Sigmoid colon (tissue), 4 donors: ENCODE measurements around the gene ZNF253.

Experiments used
- CTCF ChIP-seq, 4 experiments: fragments of 450-650 bp in 3 of 4; fragments of 200-600 bp in 1 of 4; IDR thresholded peaks; one replicate each; pipeline ENCODE4 v1.5.1; 2016 to 2019; ENCODE audit warnings: antibody characterized with exemption in 4 of 4, mild to moderate bottlenecking in 3 of 4, moderate library complexity in 2 of 4
- EP300 ChIP-seq, 4 donors: sonication (generic); formaldehyde crosslinking; IDR thresholded peaks; one replicate each; pipeline ENCODE4 v1.6.1; 2017; ENCODE audit warnings: antibody characterized with exemption in 4 of 4
- POLR2A ChIP-seq, 2 donors: fragments of 450-650 bp; IDR thresholded peaks; one replicate each; pipeline ENCODE4 v1.6.1; 2016; ENCODE audit warnings: antibody characterized with exemption in 2 of 2, mild to moderate bottlenecking in 2 of 2, moderate library complexity in 2 of 2
- POLR2AphosphoS5 ChIP-seq, 4 donors: sonication (generic); formaldehyde crosslinking; IDR thresholded peaks; one replicate each; pipeline ENCODE4 v1.6.1; 2017; ENCODE audit warnings: antibody characterized with exemption in 4 of 4

- no peak for TF ChIP-seq POLR2AphosphoS5 (IDR thresholded peaks at IDR 0.05)
- TF ChIP-seq CTCF (IDR thresholded peaks at IDR 0.05): no peak
- TF ChIP-seq EP300 (IDR thresholded peaks at IDR 0.05): no peak
- TF ChIP-seq POLR2A (IDR thresholded peaks at IDR 0.05): no peak
These were observed 41.8 kb upstream of the ZNF253 start for GRCh38 chr19:19823916-19824315.
